HT1080 (cell line): Measurements from ENCODE around the gene RASD2. TPM values are rescaled to one million over a fixed set of nuclear protein-coding genes. Genes with fewer than 3 reads are reported as not detected.
A peak's percentile ranks its signal among the peaks of the same experiment; 100 is the strongest.

ENCODE experiments used
- DNase-seq: peaks from one replicate; pipeline ENCODE4 v3.0.0-alpha.2; 2015; ENCODE audit warnings: low read depth
- total RNA-seq: library from RNA; depleted of rRNA; stranded (reverse); fragments of >200 nt; shearing (Covaris generic); gene quantifications from 2 replicates; pipeline ENCODE4 v1.2.3, GENCODE V29; 2014

Gene RASD2
- total RNA-seq, 1 experiment from 2014 or later: not detected

- no peak for DNase-seq
Measured at GRCh38 chr22:35581023-35581413, 40.4 kb downstream of the RASD2 start.

DNA sequence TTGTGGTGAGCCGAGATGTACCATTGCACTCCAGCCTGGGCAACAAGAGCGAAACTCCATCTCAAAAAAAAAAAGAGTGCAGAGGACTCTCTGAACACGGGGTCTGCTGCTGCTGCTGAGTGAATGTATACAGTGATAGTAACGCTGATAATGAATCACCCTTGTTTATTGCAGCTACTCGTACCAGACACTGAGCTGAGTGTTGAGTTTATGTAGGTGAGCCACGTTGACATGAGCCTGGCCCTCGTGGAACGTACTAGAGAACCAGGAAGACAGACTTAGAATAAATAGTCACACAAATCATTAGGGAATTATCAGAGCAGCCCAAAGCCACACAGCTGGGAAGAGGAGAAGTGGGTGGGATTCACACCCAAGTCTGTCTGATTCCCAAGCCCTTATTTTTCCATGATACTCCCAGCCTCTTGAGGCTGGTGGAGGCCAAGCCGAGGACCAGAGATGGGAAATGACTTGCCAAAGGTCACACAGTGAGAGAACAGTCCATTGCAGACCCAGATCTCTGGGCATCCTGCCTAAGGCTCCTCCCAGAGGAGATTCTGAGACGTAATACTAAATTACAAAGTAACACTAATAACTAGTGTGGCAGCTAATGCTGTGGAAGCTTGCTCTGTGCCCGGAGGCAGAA lies 41.7 kb downstream of the RASD2 start:
- DNase-seq: no peak

- peak; percentile 70 for DNase-seq
Measured at GRCh38 chr22:35582861-35583670, 42.4 kb downstream of the RASD2 start.

GRCh38 chr22:35586771-35587170 lies 46.1 kb downstream of the RASD2 start:
- DNase-seq: no peak

- no peak for DNase-seq
Measured at GRCh38 chr22:35587447-35587870, 46.8 kb downstream of the RASD2 start.

- no peak for DNase-seq
Measured at GRCh38 chr22:35587896-35588295, 47.3 kb downstream of the RASD2 start.

DNA sequence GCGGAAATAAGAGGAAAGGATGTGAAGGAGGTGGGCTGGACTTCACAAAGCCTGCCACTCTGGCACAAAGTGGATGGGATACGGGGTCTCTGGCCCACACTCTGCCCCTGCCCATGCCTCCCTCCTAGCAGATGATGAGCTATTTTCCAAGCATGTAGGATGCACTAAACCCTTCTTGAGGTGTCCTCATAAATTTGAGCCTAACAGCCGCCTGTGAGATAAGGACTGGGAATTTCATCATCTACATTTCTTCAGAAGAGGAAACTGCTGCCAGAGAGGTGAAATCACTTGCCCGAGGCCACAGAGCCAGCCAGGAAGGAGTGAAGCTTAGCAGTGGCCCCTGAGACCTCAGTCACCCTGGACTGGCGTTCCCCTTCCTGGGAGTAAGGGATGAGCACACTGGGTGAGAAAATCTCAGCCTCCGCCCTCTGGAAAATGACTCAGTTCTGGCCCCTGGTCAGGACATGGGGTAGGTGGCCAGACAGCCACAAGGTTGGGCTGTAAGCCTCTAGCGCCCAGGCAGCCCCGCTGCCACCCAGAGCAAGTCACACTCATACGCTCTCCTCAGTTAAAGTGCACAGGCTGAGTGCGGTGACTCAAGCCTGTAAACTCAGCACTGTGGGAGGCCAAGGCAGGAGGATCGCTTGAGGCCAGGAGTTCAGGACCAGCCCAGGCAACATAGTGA lies 48.6 kb downstream of the RASD2 start:
- peak; percentile 90 for DNase-seq

DNA sequence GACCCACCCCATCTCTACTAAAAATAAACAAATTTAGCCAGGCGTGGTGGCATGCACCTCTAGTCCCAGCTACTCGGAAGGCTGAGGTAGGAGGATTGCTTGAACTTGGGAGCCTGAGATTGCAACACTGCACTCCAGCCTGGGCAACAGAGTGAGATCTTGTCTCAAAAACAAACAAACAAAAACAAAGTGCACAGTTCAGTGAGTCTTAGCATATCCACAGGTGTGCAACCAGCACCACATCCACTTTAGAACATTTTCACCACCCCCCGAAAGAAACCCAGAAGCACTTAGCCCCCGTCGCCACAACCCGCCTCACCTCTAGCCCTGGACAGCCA lies 49.1 kb downstream of the RASD2 start:
- no peak for DNase-seq

DNA sequence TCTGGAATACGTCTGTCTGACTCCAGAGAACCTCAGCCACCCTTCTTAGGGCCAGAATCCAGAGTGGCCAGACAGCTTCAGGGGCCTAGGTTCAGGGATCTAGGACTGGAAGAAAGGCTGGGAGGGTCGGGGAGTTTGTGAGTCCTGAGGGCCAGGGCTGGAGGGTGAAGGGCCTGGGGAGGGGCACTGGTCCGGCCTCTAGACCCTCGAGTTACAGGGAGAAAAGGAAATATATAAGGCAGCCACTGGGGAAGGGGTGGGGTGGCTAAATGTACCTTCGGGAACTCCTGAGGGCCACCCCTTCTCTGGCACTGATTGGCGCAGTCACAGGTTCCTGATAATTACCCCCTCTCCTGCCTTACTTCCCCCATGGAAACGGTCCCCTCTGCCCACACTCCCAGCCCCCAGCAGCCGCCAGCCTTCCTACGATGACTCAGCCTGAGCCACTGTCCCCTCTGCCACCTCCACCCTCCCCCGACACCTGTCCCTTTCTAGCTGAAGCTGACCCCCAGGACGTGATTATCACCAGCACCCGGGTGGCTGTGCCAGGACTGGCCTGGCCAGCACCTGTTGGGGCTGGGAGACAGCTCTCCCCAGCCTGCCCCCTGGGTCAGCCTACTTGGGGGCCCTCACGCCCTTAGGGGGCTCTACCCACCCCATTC lies 50.1 kb downstream of the RASD2 start:
- no peak for DNase-seq

DNA sequence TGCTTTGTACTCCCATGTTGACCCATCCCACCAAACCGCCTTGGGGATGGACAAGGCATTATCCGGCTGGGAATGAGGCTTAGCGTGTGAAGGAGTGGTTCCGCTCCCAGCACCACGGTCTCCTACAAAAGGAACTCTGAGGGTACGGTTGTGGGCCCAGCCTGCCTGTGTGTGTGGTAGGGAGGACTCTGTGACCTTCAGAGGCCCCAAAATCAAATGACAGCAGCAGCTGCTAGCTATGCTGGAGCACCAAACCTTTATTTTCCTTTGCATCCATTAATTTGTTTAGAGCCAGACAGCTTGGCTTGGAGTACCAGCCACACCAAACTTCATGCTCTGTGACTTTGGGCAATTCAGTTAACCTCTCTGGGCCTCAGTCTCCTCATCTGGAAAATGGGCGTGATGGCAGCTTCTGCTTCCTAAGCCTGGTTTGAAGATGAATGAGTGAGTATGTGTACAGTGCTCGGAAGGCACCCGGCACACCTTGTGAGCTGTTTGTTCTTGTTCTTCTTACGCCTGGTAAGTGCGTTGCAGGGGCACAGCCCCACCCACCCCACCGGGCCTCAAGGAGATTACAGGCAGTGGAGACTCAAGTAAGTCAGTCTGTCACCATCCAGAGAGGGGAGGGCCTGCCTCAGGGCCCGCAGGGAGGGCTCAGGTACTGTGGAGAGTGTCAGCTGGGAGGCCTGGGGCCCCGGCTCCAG lies 51.2 kb downstream of the RASD2 start:
- no peak for DNase-seq

GRCh38 chr22:35592418-35592967 lies 51.9 kb downstream of the RASD2 start:
- no peak for DNase-seq

- DNase-seq: no peak
Measured at GRCh38 chr22:35593071-35593890, 52.6 kb downstream of the RASD2 start.

GRCh38 chr22:35593891-35594470 lies 53.4 kb downstream of the RASD2 start:
- no peak for DNase-seq

GRCh38 chr22:35594686-35595085 lies 54.1 kb downstream of the RASD2 start:
- no peak for DNase-seq

DNA sequence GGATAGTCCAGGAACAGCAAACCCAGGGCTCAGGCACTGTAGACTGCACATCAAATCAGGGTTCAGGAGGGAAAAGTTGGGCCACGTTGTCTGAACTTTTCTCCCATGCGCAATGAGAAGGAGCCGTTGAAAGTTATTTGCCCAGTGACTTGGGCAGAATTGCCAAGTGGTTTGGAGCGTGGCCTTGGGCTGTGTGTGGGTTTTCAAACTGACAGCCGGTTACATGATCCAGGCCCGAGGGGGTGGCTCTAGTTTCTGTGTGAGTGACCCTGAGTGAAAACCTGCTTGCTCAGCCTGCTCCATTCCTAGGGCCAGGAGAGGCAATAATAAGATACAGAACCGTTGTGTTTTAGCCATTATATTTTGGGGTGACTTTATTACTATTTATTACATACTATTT lies 56.2 kb downstream of the RASD2 start:
- DNase-seq: no peak

- no peak for DNase-seq
Measured at GRCh38 chr22:35597692-35598395, 57.2 kb downstream of the RASD2 start.

- no peak for DNase-seq
Measured at GRCh38 chr22:35598396-35598710, 57.7 kb downstream of the RASD2 start.

GRCh38 chr22:35599364-35599763 lies 58.7 kb downstream of the RASD2 start:
- DNase-seq: no peak

DNA sequence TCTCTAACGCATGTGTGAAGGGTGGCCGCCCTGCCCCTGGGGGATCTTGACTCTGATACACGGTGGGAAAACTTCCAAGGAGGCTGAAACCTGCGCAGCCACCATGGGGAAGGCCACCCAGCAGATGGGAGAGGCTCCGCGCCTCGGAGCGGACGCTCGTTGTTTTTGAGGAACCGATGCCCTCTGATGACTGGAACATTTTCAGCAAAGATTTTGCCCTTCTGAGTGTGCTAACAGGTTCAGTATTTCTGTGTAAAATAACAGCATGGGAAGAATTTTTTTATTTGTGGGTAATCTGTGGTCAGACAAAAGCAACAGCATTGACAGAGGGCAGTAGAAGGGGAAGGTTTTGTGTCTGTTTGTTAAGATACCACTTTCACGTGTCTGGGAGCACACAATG lies 59.8 kb downstream of the RASD2 start:
- DNase-seq: no peak
